Amniotic epithelial cell (primary cell): ENCODE measurements around the gene LZTR1.

Experiments
- DNase-seq: peaks from one replicate; pipeline ENCODE4 v3.0.0-alpha.2; 2010; ENCODE audit warnings: low read depth

Gene LZTR1

DNA sequence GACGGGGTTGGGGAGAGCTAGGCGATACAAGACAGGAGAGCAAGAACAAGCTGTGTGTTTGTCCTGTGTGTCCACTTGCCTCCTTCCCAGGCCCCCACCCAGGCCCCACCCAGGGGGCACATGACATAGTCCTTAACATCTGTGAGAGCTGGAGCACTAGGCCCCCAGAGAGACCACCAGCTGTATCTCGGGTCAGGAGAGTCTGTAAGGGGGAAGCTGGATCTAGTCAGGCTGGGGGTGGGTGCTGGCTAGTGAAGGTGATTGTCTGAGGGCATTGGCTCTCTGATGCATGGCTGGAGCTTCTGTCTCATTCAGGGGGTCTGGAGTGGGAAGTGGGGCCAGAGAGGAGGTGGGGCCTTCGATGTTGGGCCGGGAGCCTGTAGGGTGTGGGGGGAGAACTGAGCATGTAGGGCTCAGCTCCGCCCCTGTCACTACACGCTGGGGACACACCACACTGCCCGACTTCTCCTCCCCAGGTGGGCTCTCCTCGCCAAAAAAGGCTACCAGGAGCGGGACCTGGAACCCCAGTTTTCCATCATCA, 33.4 kb downstream of the LZTR1 start:
- no peak for DNase-seq

- no peak for DNase-seq
Observed at GRCh38 chr22:21016644-21017420, 34.7 kb downstream of the LZTR1 start.

GRCh38 chr22:21018314-21018713, 36.2 kb downstream of the LZTR1 start:
- no peak for DNase-seq

- DNase-seq, result no peak
Observed at GRCh38 chr22:21020802-21021429, 38.8 kb downstream of the LZTR1 start.

GRCh38 chr22:21022507-21022906, 40.4 kb downstream of the LZTR1 start:
- no peak for DNase-seq

DNA sequence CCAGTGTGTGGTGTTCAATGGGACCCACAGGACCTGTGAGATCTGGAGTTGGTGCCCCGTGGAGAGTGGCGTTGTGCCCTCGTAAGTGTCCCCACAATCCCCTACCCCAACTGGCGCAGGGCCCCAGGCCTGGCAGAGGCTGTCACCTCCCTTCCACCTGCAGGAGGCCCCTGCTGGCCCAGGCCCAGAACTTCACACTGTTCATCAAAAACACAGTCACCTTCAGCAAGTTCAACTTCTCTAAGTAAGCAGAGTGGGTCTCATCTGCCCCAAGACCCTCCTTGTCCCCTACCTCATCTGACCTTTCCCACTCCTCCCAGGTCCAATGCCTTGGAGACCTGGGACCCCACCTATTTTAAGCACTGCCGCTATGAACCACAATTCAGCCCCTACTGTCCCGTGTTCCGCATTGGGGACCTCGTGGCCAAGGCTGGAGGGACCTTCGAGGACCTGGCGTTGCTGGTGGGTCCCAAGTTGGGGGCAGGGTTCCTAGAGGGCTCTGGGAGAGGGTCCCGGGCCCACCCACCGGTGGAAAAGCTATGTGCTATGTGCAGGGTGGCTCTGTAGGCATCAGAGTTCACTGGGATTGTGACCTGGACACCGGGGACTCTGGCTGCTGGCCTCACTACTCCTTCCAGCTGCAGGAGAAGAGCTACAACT, 41.0 kb downstream of the LZTR1 start:
- no peak for DNase-seq

- DNase-seq, result no peak
Observed at GRCh38 chr22:21025266-21025665, 43.2 kb downstream of the LZTR1 start.

GRCh38 chr22:21025763-21026755, 44.0 kb downstream of the LZTR1 start:
- no peak for DNase-seq

GRCh38 chr22:21026783-21027692, 44.9 kb downstream of the LZTR1 start:
- peak; percentile 72 for DNase-seq

GRCh38 chr22:21028277-21029251, 46.5 kb downstream of the LZTR1 start:
- no peak for DNase-seq

DNA sequence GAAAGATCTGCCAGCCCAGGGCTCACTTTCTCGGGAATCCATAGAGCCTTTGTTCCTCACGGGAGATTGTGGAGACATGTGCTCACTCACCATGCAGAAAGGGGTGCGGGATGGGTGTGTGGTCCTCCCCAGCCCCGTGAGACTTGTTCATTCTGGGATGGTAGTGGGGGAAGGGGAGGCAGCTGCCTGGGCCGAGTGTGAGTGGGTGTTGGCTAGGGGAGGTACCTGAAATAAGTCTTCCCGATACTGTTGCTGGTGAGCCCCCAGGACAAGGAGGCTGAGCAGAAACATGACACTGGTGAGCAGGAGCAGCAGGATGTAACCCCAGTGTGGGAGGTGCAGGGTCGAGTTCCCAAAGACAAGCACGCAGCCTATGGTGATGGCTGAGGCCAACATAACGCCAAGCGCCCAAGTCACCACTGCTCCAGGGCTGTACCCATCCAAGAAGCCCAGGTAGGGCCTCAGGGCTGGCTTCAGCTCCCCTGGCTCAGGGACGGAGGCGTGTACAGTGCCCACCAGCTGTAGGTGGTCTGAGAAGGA, 47.5 kb downstream of the LZTR1 start:
- DNase-seq, result no peak

DNA sequence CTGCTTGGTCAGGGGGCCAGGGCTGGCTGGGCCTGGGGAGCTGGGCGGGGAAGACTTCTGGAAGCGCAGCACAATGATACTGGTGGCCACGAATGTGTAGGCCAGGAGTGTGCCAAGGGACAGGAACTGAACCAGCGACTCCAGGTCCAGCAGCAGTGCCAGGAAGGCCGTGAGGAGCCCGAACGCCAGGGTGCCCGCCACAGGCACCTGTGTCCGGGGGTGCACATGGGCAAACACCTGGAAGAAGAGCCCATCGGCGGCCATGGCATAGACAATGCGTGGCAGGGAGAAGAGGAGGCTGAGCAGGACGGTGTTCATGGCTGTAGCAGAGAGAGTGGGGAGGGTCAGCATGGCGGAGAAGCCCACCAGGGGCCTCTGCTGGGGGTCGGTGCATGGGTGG, 47.9 kb downstream of the LZTR1 start:
- DNase-seq, result no peak

- DNase-seq, result no peak
Observed at GRCh38 chr22:21030621-21031544, 48.8 kb downstream of the LZTR1 start.

DNA sequence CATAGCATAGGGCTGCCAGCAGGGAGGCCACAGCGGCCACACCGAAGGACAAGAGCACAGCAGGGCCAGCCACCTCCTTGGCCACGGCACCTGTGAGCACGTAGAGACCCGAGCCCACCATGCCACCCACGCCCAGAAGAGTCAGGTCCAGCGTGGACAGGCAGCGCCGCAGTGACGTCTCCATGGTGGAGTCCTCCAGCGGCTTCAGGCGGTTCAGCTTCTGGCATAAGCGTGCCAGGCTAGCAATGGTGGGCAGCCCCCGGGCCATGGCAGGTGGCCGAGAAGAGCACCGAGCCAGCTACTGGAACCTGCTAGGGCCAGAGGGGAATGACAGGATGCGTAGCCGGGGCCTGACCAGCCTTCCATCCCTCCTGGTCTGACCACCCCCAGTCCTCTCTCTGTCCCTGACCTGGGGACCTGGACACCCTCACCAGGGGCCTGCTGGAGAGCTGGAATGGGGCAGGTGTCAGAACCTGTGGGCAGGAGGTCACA, 49.5 kb downstream of the LZTR1 start:
- DNase-seq, result no peak

GRCh38 chr22:21032037-21032867, 50.2 kb downstream of the LZTR1 start, which contains the start of gene SLC7A4:
Gene SLC7A4 (minus strand): TSS chr22:21032561. CDS start chr22:21031812, 749 bp downstream.
- DNase-seq, result peak; percentile 44

DNA sequence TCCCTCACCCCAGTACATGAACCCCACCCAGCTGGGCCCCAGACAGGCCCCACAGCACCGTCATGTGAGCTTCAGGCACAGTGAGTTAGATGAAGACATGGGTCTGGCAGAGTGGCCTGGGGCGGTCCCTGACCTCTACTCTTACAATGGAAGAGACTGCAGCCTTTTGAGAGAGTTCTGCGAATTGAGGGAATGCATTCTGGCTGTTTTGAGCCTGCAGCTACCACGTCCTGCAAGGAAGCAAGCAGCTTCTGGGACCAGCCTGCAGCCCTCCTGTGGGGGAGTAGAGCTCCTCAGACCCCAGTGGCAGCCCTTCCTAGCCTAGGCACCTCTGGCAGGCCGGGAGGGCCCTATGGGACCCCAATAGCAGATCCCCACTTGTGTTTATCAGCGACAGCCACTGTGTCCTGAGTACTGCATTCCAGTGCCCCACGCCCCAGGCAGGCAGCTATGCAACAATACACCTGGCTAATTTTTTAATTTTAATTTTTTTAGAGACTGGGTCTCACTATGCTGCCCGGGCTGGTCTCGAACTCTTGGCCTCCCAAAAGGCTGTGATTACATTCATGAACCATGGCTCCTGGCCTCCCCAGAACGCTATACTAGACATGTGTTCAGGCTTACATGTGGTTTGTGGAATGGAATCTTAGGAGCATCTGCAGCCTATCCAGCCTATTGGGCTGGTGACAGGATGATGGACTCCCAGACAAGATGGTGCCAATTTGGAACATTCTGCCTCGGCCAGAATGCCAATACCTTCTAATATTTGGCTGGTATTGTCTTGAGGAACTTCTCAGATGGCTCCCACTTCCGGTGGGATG, 51.0 kb downstream of the LZTR1 start:
- peak; percentile 38 for DNase-seq
